Activated B cell treated with CpG ODN at 0.5 μM for 24 hours (primary cell): ENCODE data around the gene ZBTB46. TPM values are rescaled to one million over a fixed set of nuclear protein-coding genes. Genes with fewer than 3 reads are reported as not detected.
"Not testable (repeated sequence)": the region's sequence is repeated elsewhere in the genome, so short reads cannot be mapped to it uniquely, and the experiment has no call there.

Experiments used
- ATAC-seq: fragments of 200-7000 bp; cut with Tn5 transposase; one replicate; pipeline ENCODE4 v1.10.0; 2021; ENCODE audit warnings: low read depth, mild to moderate bottlenecking, moderate library complexity
- CTCF ChIA-PET: fragments of 350-600 bp; sonication (Branson Sonifier 250); formaldehyde crosslinking; loops from one replicate; lab custom pipeline; 2021; ENCODE audit warnings: antibody characterized with exemption; lab: Charles Lee
- POLR2A ChIA-PET: fragments of 350-600 bp; sonication (Branson Sonifier 250); formaldehyde crosslinking; loops from one replicate; lab custom pipeline; 2021; ENCODE audit warnings: antibody characterized with exemption; lab: Charles Lee
- DNase-seq: peaks from one replicate; pipeline ENCODE4 v3.0.0; 2022
- H3K27ac Mint-ChIP-seq: one replicate; pipeline ENCODE4 v1.8.0; 2020; ENCODE audit warnings: mixed read lengths
- H3K27me3 Mint-ChIP-seq: one replicate; pipeline ENCODE4 v1.8.0; 2021; ENCODE audit warnings: mixed read lengths
- H3K36me3 Mint-ChIP-seq: one replicate; pipeline ENCODE4 v1.8.0; 2021; ENCODE audit warnings: low read depth, mixed read lengths
- H3K4me1 Mint-ChIP-seq: one replicate; pipeline ENCODE4 v1.8.0; 2021; ENCODE audit warnings: mixed read lengths
- H3K4me3 Mint-ChIP-seq: one replicate; pipeline ENCODE4 v1.8.0; 2020; ENCODE audit warnings: mild to moderate bottlenecking, mixed read lengths
- H3K9me3 Mint-ChIP-seq: one replicate; pipeline ENCODE4 v1.8.0; 2020; ENCODE audit warnings: mixed read lengths
- CTCF ChIP-seq: fragments of 200-600 bp; IDR thresholded peaks from one replicate; pipeline ENCODE4 v1.8.0; 2022; ENCODE audit warnings: antibody characterized with exemption, mild to moderate bottlenecking
- intact Hi-C: fragments of 100-400 bp; cut with micrococcal nuclease; formaldehyde crosslinking; loops from one replicate; pipeline ENCODE4 v1.15.1; 2024
- total RNA-seq: library from RNA; stranded (reverse); gene quantifications from 2 replicates; pipeline ENCODE4 v1.2.3, GENCODE V29; 2022

ZBTB46 gene
- total RNA-seq, 1 donor from 2014 or later, result 0.49 TPM

GRCh38 chr20:63856098-63856511 lies 25.0 kb upstream of the ZBTB46 start:
- TF ChIP-seq CTCF, result no peak
- Mint-ChIP-seq H3K4me3 (no peak overlapping the region), H3K4me1 (peaks cover 32% of the 10 kb centered on the region), H3K27me3 (peaks cover 5% of the 10 kb centered on the region), H3K27ac (no peak overlapping the region), H3K36me3 (peaks cover 4% of the 10 kb centered on the region), H3K9me3 (no peaks in the 10 kb centered on the region)
- POLR2A ChIA-PET, result interaction anchor here (1.4 kb wide), 1 partner anchor 8 kb away, joined by 4 read pairs; no protein-coding TSS in a partner anchor
- CTCF ChIA-PET, result no interaction called here
- ATAC-seq (no peak), DNase-seq (no peak)
- intact Hi-C loops, result no loop called here

GRCh38 chr20:63855363-63856097 lies 24.5 kb upstream of the ZBTB46 start:
- CTCF ChIA-PET, result no interaction called here
- POLR2A ChIA-PET, result interaction anchor here (1.4 kb wide), 1 partner anchor 8 kb away, joined by 4 read pairs; no protein-coding TSS in a partner anchor
- intact Hi-C loops, result no loop called here

GRCh38 chr20:63854766-63855362 lies 23.8 kb upstream of the ZBTB46 start:
- intact Hi-C loops, result no loop called here

More at GRCh38 chr20:63855363-63856097, 24.5 kb upstream of the ZBTB46 start:
- Mint-ChIP-seq H3K4me1 (peaks cover 36% of the 10 kb centered on the region), H3K4me3 (no peak overlapping the region), H3K27ac (no peak overlapping the region), H3K36me3 (no peaks in the 10 kb centered on the region), H3K27me3 (peaks cover 11% of the 10 kb centered on the region), H3K9me3 (no peaks in the 10 kb centered on the region)
- no peak for TF ChIP-seq CTCF
- DNase-seq, result no peak
- ATAC-seq, result no peak

GRCh38 chr20:63854069-63854765 lies 23.2 kb upstream of the ZBTB46 start:
- H3K4me3 Mint-ChIP-seq, result no peak overlapping the region
- TF ChIP-seq CTCF, result no peak
- ATAC-seq (no peak), DNase-seq (no peak)
- no peak overlapping the region for H3K27ac Mint-ChIP-seq
- peaks cover 12% of the 10 kb centered on the region for H3K27me3 Mint-ChIP-seq
- no peaks in the 10 kb centered on the region for H3K9me3 Mint-ChIP-seq
- peaks cover 32% of the 10 kb centered on the region for H3K4me1 Mint-ChIP-seq
- intact Hi-C loops, result no loop called here
- POLR2A ChIA-PET, result interaction anchor here (1.1 to 1.4 kb wide), 2 partner anchors 10 kb away, joined by 4 to 5 read pairs; partner anchors contain the start of gene TPD52L2
- CTCF ChIA-PET, result no interaction called here
- H3K36me3 Mint-ChIP-seq, result no peaks in the 10 kb centered on the region

More at GRCh38 chr20:63854766-63855362, 23.8 kb upstream of the ZBTB46 start:
- ATAC-seq (no peak), DNase-seq (no peak)
- ChIA-PET POLR2A (interaction anchor here (1.4 kb wide), 1 partner anchor 9 kb away, joined by 4 read pairs; no protein-coding TSS in a partner anchor), CTCF (no interaction called here)
- H3K36me3 Mint-ChIP-seq, result no peaks in the 10 kb centered on the region
- no peak overlapping the region for H3K27ac Mint-ChIP-seq
- H3K4me3 Mint-ChIP-seq, result no peak overlapping the region
- TF ChIP-seq CTCF, result no peak
- no peaks in the 10 kb centered on the region for H3K9me3 Mint-ChIP-seq
- peaks cover 12% of the 10 kb centered on the region for H3K27me3 Mint-ChIP-seq
- peaks cover 37% of the 10 kb centered on the region for H3K4me1 Mint-ChIP-seq

GRCh38 chr20:63853733-63854068 lies 22.6 kb upstream of the ZBTB46 start:
- DNase-seq, H3K4me3 Mint-ChIP-seq, H3K9me3 Mint-ChIP-seq, H3K27ac Mint-ChIP-seq, CTCF ChIA-PET, ATAC-seq, intact Hi-C loops, H3K36me3 Mint-ChIP-seq: not testable (repeated sequence)
- peaks cover 12% of the 10 kb centered on the region for H3K27me3 Mint-ChIP-seq
- POLR2A ChIA-PET, result interaction anchor here (1.1 kb wide), 1 partner anchor 11 kb away, joined by 5 read pairs; the partner anchor contains the start of gene TPD52L2
- H3K4me1 Mint-ChIP-seq, result peaks cover 26% of the 10 kb centered on the region

GRCh38 chr20:63851548-63851943 lies 20.5 kb upstream of the ZBTB46 start:
- H3K27ac Mint-ChIP-seq, intact Hi-C loops, CTCF ChIA-PET, H3K4me3 Mint-ChIP-seq, DNase-seq, H3K36me3 Mint-ChIP-seq, H3K9me3 Mint-ChIP-seq, ATAC-seq, POLR2A ChIA-PET: not testable (repeated sequence)
- peaks cover 12% of the 10 kb centered on the region for H3K27me3 Mint-ChIP-seq
- H3K4me1 Mint-ChIP-seq, result peaks cover 10% of the 10 kb centered on the region
